HG02642 (cell line): ENCODE results near the gene SYNM.

Source experiments
- ATAC-seq: cut with Tn5 transposase; IDR thresholded peaks from one replicate; pipeline ENCODE4 v1.9.1; 2021; ENCODE audit warnings: mild to moderate bottlenecking; ENCODE audit not compliant: unreplicated experiment, poor library complexity

SYNM gene

GRCh38 chr15:99121691-99122410 lies 17.0 kb downstream of the SYNM start:
- no peak for ATAC-seq

- ATAC-seq: no peak
Observed at GRCh38 chr15:99122831-99123712, 18.2 kb downstream of the SYNM start.

- no peak for ATAC-seq
Observed at GRCh38 chr15:99123713-99124451, 19.0 kb downstream of the SYNM start.

GRCh38 chr15:99124641-99125040 lies 19.8 kb downstream of the SYNM start:
- no peak for ATAC-seq

- no peak for ATAC-seq
Observed at GRCh38 chr15:99125061-99125891, 20.4 kb downstream of the SYNM start.

GRCh38 chr15:99126131-99126588 lies 21.3 kb downstream of the SYNM start:
- ATAC-seq: no peak

GRCh38 chr15:99126930-99127329 lies 22.1 kb downstream of the SYNM start:
- ATAC-seq: no peak

- ATAC-seq: no peak
Observed at GRCh38 chr15:99127773-99128172, 22.9 kb downstream of the SYNM start.

GRCh38 chr15:99128411-99128810 lies 23.5 kb downstream of the SYNM start:
- ATAC-seq: no peak

- no peak for ATAC-seq
Observed at GRCh38 chr15:99129644-99130043, 24.8 kb downstream of the SYNM start.

- ATAC-seq: no peak
Observed at GRCh38 chr15:99130314-99130713, 25.4 kb downstream of the SYNM start.

- ATAC-seq: no peak
Observed at GRCh38 chr15:99130765-99131440, 26.0 kb downstream of the SYNM start.

GRCh38 chr15:99131441-99132023 lies 26.7 kb downstream of the SYNM start:
- no peak for ATAC-seq

- ATAC-seq: no peak
Observed at GRCh38 chr15:99132122-99132521, 27.2 kb downstream of the SYNM start.

GRCh38 chr15:99132634-99133287 lies 27.9 kb downstream of the SYNM start:
- no peak for ATAC-seq

GRCh38 chr15:99134317-99134821 lies 29.5 kb downstream of the SYNM start:
- no peak for ATAC-seq

- peak; percentile 74 for ATAC-seq
Observed at GRCh38 chr15:99135194-99135593, 30.3 kb downstream of the SYNM start.

GRCh38 chr15:99137111-99137546 lies 32.2 kb downstream of the SYNM start:
- no peak for ATAC-seq
